Smooth muscle cell (in vitro differentiated cells): ENCODE results near the gene PSD4. TPM values are rescaled to one million over a fixed set of nuclear protein-coding genes. Genes with fewer than 3 reads are reported as not detected.

ENCODE experiments used
- DNase-seq: peaks from one replicate; lab custom pipeline; 2025; ENCODE audit not compliant: unreplicated experiment; lab: John Stamatoyannopoulos, UW
- H2AFZ ChIP-seq: fragments of 200-600 bp; sonication (generic); 2 replicates; pipeline ENCODE4 v1.6.0; 2016; ENCODE audit warnings: antibody characterized with exemption, low read depth, mild to moderate bottlenecking
- H3F3A ChIP-seq: fragments of 200-600 bp; sonication (generic); 2 replicates; pipeline ENCODE4 v1.6.0; 2017; ENCODE audit warnings: antibody characterized with exemption, low read depth
- H3K27ac ChIP-seq: fragments of 200-600 bp; sonication (generic); 2 replicates; pipeline ENCODE4 v1.5.1; 2016; ENCODE audit warnings: low read depth, mild to moderate bottlenecking
- H3K27me3 ChIP-seq: fragments of 200-600 bp; sonication (generic); 2 replicates; pipeline ENCODE4 v1.6.1; 2016; ENCODE audit warnings: low read depth, mild to moderate bottlenecking
- H3K36me3 ChIP-seq: fragments of 200-600 bp; sonication (generic); 2 replicates; pipeline ENCODE4 v1.5.1; 2016; ENCODE audit warnings: low read depth
- H3K4me1 ChIP-seq: fragments of 200-600 bp; sonication (generic); 2 replicates; pipeline ENCODE4 v1.5.1; 2016; ENCODE audit warnings: low read depth
- H3K4me2 ChIP-seq: fragments of 200-600 bp; sonication (generic); 2 replicates; pipeline ENCODE4 v1.6.0; 2016; ENCODE audit warnings: mild to moderate bottlenecking
- H3K4me3 ChIP-seq: fragments of 200-600 bp; sonication (generic); 2 replicates; pipeline ENCODE4 v1.5.1; 2016; ENCODE audit warnings: mild to moderate bottlenecking
- H3K79me2 ChIP-seq: fragments of 200-600 bp; sonication (generic); 2 replicates; pipeline ENCODE4 v1.6.0; 2016; ENCODE audit warnings: low read depth, mild to moderate bottlenecking
- H3K9ac ChIP-seq: fragments of 200-600 bp; sonication (generic); 2 replicates; pipeline ENCODE4 v1.6.0; 2016; ENCODE audit warnings: low read depth
- H3K9me3 ChIP-seq: fragments of 200-600 bp; sonication (generic); replicated peaks from 2 replicates; pipeline ENCODE4 v1.5.1; 2016; ENCODE audit warnings: low read depth
- H4K20me1 ChIP-seq: fragments of 200-600 bp; sonication (generic); 2 replicates; pipeline ENCODE4 v1.6.0; 2016; ENCODE audit warnings: low read depth
- CTCF ChIP-seq: fragments of 200-600 bp; sonication (generic); IDR thresholded peaks from 2 replicates; pipeline ENCODE4 v1.5.1; 2017; ENCODE audit warnings: borderline replicate concordance, mild to moderate bottlenecking, antibody characterized with exemption; ENCODE audit not compliant: insufficient read depth, poor library complexity, severe bottlenecking
- WGBS: methylation state at CpG from one replicate; pipeline ENCODE4 v1.1.7; 2016; ENCODE audit warnings: low lambda C conversion rate; 5-methylcytosine and 5-hydroxymethylcytosine counted together
- polyA plus RNA-seq: library from polyadenylated mRNA; unstranded; fragments of >200 nt; fragmentation: Nextera tagmentation; extraction: Ambion mirVana; gene quantifications from 2 replicates; pipeline ENCODE4 v1.2.1, GENCODE V29; 2016
- total RNA-seq: library from RNA; depleted of rRNA; stranded (reverse); fragments of >200 nt; gene quantifications from 2 replicates; pipeline ENCODE4 v1.2.3, GENCODE V29; 2014

The PSD4 gene
- total and polyA plus RNA-seq, 2 experiments from 2014 or later = 7.3 to 7.8 TPM

- H3K9ac ChIP-seq = no peak overlapping the region
- no peaks in the 10 kb centered on the region for H3K9me3 ChIP-seq
- no peaks in the 10 kb centered on the region for H3K79me2 ChIP-seq
- TF ChIP-seq CTCF = no peak
- H3K4me3 ChIP-seq = no peak overlapping the region
- H3K27me3 ChIP-seq = no peaks in the 10 kb centered on the region
- H4K20me1 ChIP-seq = no peaks in the 10 kb centered on the region
- H3K4me2 ChIP-seq = no peak overlapping the region
- no peak for DNase-seq
- no peak overlapping the region for H2AFZ ChIP-seq
- no peaks in the 10 kb centered on the region for H3K4me1 ChIP-seq
- H3F3A ChIP-seq = no peaks in the 10 kb centered on the region
- H3K36me3 ChIP-seq = no peaks in the 10 kb centered on the region
- no peak overlapping the region for H3K27ac ChIP-seq
- 81% methylated on average over 11 of the region's 11 CpGs for WGBS
Observed at GRCh38 chr2:113178069-113178746, 4.4 kb downstream of the PSD4 start.

GRCh38 chr2:113178891-113179290 lies 5.1 kb downstream of the PSD4 start:
- Histone ChIP-seq H3F3A (no peaks in the 10 kb centered on the region), H3K4me2 (no peak overlapping the region), H3K9me3 (no peaks in the 10 kb centered on the region), H4K20me1 (no peaks in the 10 kb centered on the region), H3K27me3 (no peaks in the 10 kb centered on the region), H2AFZ (no peak overlapping the region), H3K79me2 (no peaks in the 10 kb centered on the region), H3K36me3 (no peaks in the 10 kb centered on the region), H3K4me3 (no peak overlapping the region), H3K27ac (no peak overlapping the region), H3K9ac (no peak overlapping the region), H3K4me1 (no peaks in the 10 kb centered on the region)
- TF ChIP-seq CTCF = no peak
- no peak for DNase-seq
- 86% methylated on average over 4 of the region's 4 CpGs for WGBS

GRCh38 chr2:113179446-113180045 lies 5.8 kb downstream of the PSD4 start:
- H3K9ac ChIP-seq = no peak overlapping the region
- no peak overlapping the region for H2AFZ ChIP-seq
- H3F3A ChIP-seq = no peaks in the 10 kb centered on the region
- no peaks in the 10 kb centered on the region for H3K27me3 ChIP-seq
- no peak for TF ChIP-seq CTCF
- no peak overlapping the region for H3K4me3 ChIP-seq
- H4K20me1 ChIP-seq = no peaks in the 10 kb centered on the region
- no peaks in the 10 kb centered on the region for H3K79me2 ChIP-seq
- no peak overlapping the region for H3K4me2 ChIP-seq
- no peak for DNase-seq
- H3K4me1 ChIP-seq = no peaks in the 10 kb centered on the region
- H3K36me3 ChIP-seq = no peaks in the 10 kb centered on the region
- 62% methylated on average over 8 of the region's 8 CpGs for WGBS
- H3K27ac ChIP-seq = no peak overlapping the region
- H3K9me3 ChIP-seq = no peaks in the 10 kb centered on the region
